Measurements from ENCODE around the gene KLHL36. TPM values are rescaled to one million over a fixed set of nuclear protein-coding genes. Genes with fewer than 3 reads are reported as not detected.
"Not testable (repeated sequence)": the region's sequence is repeated elsewhere in the genome, so short reads cannot be mapped to it uniquely, and the experiment has no call there.

The KLHL36 gene
- total RNA-seq, 1 experiment from 2014 or later: 45.5 TPM

- no peak for DNase-seq (ENCODE audit: low read depth)
These were observed 19.4 kb downstream of the KLHL36 start for GRCh38 chr16:84667600-84668309.

GRCh38 chr16:84670063-84670462, 21.8 kb downstream of the KLHL36 start:
- no peak for DNase-seq (ENCODE audit: low read depth)

GRCh38 chr16:84672276-84673202, 24.2 kb downstream of the KLHL36 start:
- DNase-seq (ENCODE audit: low read depth): peak; percentile 63

GRCh38 chr16:84673203-84673535, 24.9 kb downstream of the KLHL36 start:
- peak; percentile 22 for DNase-seq (ENCODE audit: low read depth)

GRCh38 chr16:84673561-84673960, 25.2 kb downstream of the KLHL36 start:
- no peak for DNase-seq (ENCODE audit: low read depth)

- no peak for DNase-seq (ENCODE audit: low read depth)
These were observed 27.1 kb downstream of the KLHL36 start for GRCh38 chr16:84675423-84675822.

- DNase-seq (ENCODE audit: low read depth): no peak
These were observed 27.6 kb downstream of the KLHL36 start for GRCh38 chr16:84675884-84676283.

GRCh38 chr16:84677017-84677803, 28.9 kb downstream of the KLHL36 start:
- no peak for DNase-seq (ENCODE audit: low read depth)

- no peak for DNase-seq (ENCODE audit: low read depth)
These were observed 29.5 kb downstream of the KLHL36 start for GRCh38 chr16:84677849-84678248.

- DNase-seq (ENCODE audit: low read depth): no peak
These were observed 30.2 kb downstream of the KLHL36 start for GRCh38 chr16:84678541-84678940.

- no peak for DNase-seq (ENCODE audit: low read depth)
These were observed 32.0 kb downstream of the KLHL36 start for GRCh38 chr16:84680165-84680842.

GRCh38 chr16:84680843-84681629, 32.7 kb downstream of the KLHL36 start:
- DNase-seq (ENCODE audit: low read depth): no peak

- DNase-seq (ENCODE audit: low read depth): no peak
These were observed 35.6 kb downstream of the KLHL36 start for GRCh38 chr16:84683691-84684591.

- no peak for DNase-seq (ENCODE audit: low read depth)
These were observed 36.3 kb downstream of the KLHL36 start for GRCh38 chr16:84684592-84684965.

- no peak for DNase-seq (ENCODE audit: low read depth)
These were observed 36.9 kb downstream of the KLHL36 start for GRCh38 chr16:84685210-84685609.

- peak; percentile 16 for DNase-seq (ENCODE audit: low read depth)
These were observed 38.5 kb downstream of the KLHL36 start for GRCh38 chr16:84686707-84687298.

- peak; percentile 98 for DNase-seq (ENCODE audit: low read depth)
These were observed 39.4 kb downstream of the KLHL36 start for GRCh38 chr16:84687715-84688114.

- not testable (repeated sequence) for DNase-seq (ENCODE audit: low read depth)
These were observed 39.9 kb downstream of the KLHL36 start for GRCh38 chr16:84688163-84688562.

- DNase-seq (ENCODE audit: low read depth): peak; percentile 92
These were observed 40.8 kb downstream of the KLHL36 start for GRCh38 chr16:84689111-84689510.

Data from LHCN-M2 (cell line).